ENCODE data around the gene SLC47A1.

SLC47A1 gene

GRCh38 chr17:19561697-19562318, 28.2 kb downstream of the SLC47A1 start:
- Histone ChIP-seq H3K4me3 (ENCODE audit: low read depth, low read length) (no peak overlapping the region), H3K18ac (ENCODE audit: low read length) (no peak overlapping the region), H3K36me3 (ENCODE audit: control insufficient read depth in 1 of 2, insufficient read depth in 2 of 2, low read length in 2 of 2) (no peaks in the 10 kb centered on the region), H3K79me1 (ENCODE audit: low read length) (no peaks in the 10 kb centered on the region), H2AK5ac (ENCODE audit: low read length) (no peak overlapping the region), H2BK12ac (ENCODE audit: low read length) (no peak overlapping the region), H4K8ac (ENCODE audit: low read depth, low read length) (no peak overlapping the region), H2BK120ac (ENCODE audit: insufficient read depth, low read length, poor library complexity) (no peak overlapping the region), H3K9ac (ENCODE audit: low read length) (no peak overlapping the region), H3K14ac (ENCODE audit: low read length) (no peak overlapping the region), H3K23ac (ENCODE audit: low read length) (no peak overlapping the region), H2AFZ (ENCODE audit: insufficient read depth, low read length, poor library complexity) (no peak overlapping the region), H3K4me1 (ENCODE audit: control insufficient read depth in 1 of 2, insufficient read depth in 2 of 2, low read length in 2 of 2) (no peaks in the 10 kb centered on the region), H3K4ac (ENCODE audit: low read depth, low read length) (no peak overlapping the region), H3K27ac (ENCODE audit: low read depth, low read length) (no peak overlapping the region), H4K12ac (ENCODE audit: low read depth, low read length) (no peak overlapping the region), H3K27me3 (ENCODE audit: insufficient read depth, low read length) (peaks cover 3% of the 10 kb centered on the region), H3K79me2 (ENCODE audit: control insufficient read depth, insufficient read depth, low read length, poor library complexity) (no peaks in the 10 kb centered on the region), H3K4me2 (ENCODE audit: low read length) (no peak overlapping the region), H2BK5ac (ENCODE audit: low read depth, low read length, poor library complexity) (no peak overlapping the region), H3K9me3 (ENCODE audit: insufficient read depth, low read depth, low read length) (no peaks in the 10 kb centered on the region), H4K91ac (ENCODE audit: low read depth, low read length) (no peak overlapping the region)
- no CpG with 5 or more reads among the region's 9 CpGs for WGBS (ENCODE audit: extremely low coverage, insufficient coverage, insufficient read length)
- no peak for DNase-seq

- Histone ChIP-seq H2AK5ac (ENCODE audit: low read length) (no peak overlapping the region), H2AFZ (ENCODE audit: insufficient read depth, low read length, poor library complexity) (no peak overlapping the region), H3K9me3 (ENCODE audit: insufficient read depth, low read depth, low read length) (no peaks in the 10 kb centered on the region), H2BK12ac (ENCODE audit: low read length) (no peak overlapping the region), H3K4me1 (ENCODE audit: control insufficient read depth in 1 of 2, insufficient read depth in 2 of 2, low read length in 2 of 2) (no peaks in the 10 kb centered on the region), H3K36me3 (ENCODE audit: control insufficient read depth in 1 of 2, insufficient read depth in 2 of 2, low read length in 2 of 2) (no peaks in the 10 kb centered on the region), H3K79me1 (ENCODE audit: low read length) (no peaks in the 10 kb centered on the region), H3K9ac (ENCODE audit: low read length) (no peak overlapping the region), H4K91ac (ENCODE audit: low read depth, low read length) (no peak overlapping the region), H3K4ac (ENCODE audit: low read depth, low read length) (no peak overlapping the region), H3K23ac (ENCODE audit: low read length) (no peak overlapping the region), H3K14ac (ENCODE audit: low read length) (no peak overlapping the region), H3K18ac (ENCODE audit: low read length) (no peak overlapping the region), H3K79me2 (ENCODE audit: control insufficient read depth, insufficient read depth, low read length, poor library complexity) (no peaks in the 10 kb centered on the region), H2BK5ac (ENCODE audit: low read depth, low read length, poor library complexity) (no peak overlapping the region), H4K8ac (ENCODE audit: low read depth, low read length) (no peak overlapping the region), H2BK120ac (ENCODE audit: insufficient read depth, low read length, poor library complexity) (no peak overlapping the region), H3K27me3 (ENCODE audit: insufficient read depth, low read length) (no peaks in the 10 kb centered on the region), H4K12ac (ENCODE audit: low read depth, low read length) (no peak overlapping the region), H3K4me2 (ENCODE audit: low read length) (no peak overlapping the region), H3K27ac (ENCODE audit: low read depth, low read length) (no peak overlapping the region), H3K4me3 (ENCODE audit: low read depth, low read length) (no peak overlapping the region)
- WGBS (ENCODE audit: extremely low coverage, insufficient coverage, insufficient read length) = no CpG with 5 or more reads among the region's 15 CpGs
- DNase-seq = no peak
These were observed 32.3 kb downstream of the SLC47A1 start for GRCh38 chr17:19565817-19566575.

- no peak overlapping the region for H2AK5ac ChIP-seq (ENCODE audit: low read length)
- H3K23ac ChIP-seq (ENCODE audit: low read length) = no peak overlapping the region
- no peak overlapping the region for H3K27ac ChIP-seq (ENCODE audit: low read depth, low read length)
- H3K4me2 ChIP-seq (ENCODE audit: low read length) = no peak overlapping the region
- H3K27me3 ChIP-seq (ENCODE audit: insufficient read depth, low read length) = no peaks in the 10 kb centered on the region
- H3K14ac ChIP-seq (ENCODE audit: low read length) = no peak overlapping the region
- H3K4ac ChIP-seq (ENCODE audit: low read depth, low read length) = no peak overlapping the region
- H2BK120ac ChIP-seq (ENCODE audit: insufficient read depth, low read length, poor library complexity) = no peak overlapping the region
- H2AFZ ChIP-seq (ENCODE audit: insufficient read depth, low read length, poor library complexity) = no peak overlapping the region
- H3K9me3 ChIP-seq (ENCODE audit: insufficient read depth, low read depth, low read length) = no peaks in the 10 kb centered on the region
- H3K79me1 ChIP-seq (ENCODE audit: low read length) = no peaks in the 10 kb centered on the region
- no peaks in the 10 kb centered on the region for H3K4me1 ChIP-seq (ENCODE audit: control insufficient read depth in 1 of 2, insufficient read depth in 2 of 2, low read length in 2 of 2)
- no peak overlapping the region for H4K12ac ChIP-seq (ENCODE audit: low read depth, low read length)
- H4K8ac ChIP-seq (ENCODE audit: low read depth, low read length) = no peak overlapping the region
- no peak overlapping the region for H3K18ac ChIP-seq (ENCODE audit: low read length)
- no peaks in the 10 kb centered on the region for H3K79me2 ChIP-seq (ENCODE audit: control insufficient read depth, insufficient read depth, low read length, poor library complexity)
- H2BK5ac ChIP-seq (ENCODE audit: low read depth, low read length, poor library complexity) = no peak overlapping the region
- H3K4me3 ChIP-seq (ENCODE audit: low read depth, low read length) = no peak overlapping the region
- no peak overlapping the region for H4K91ac ChIP-seq (ENCODE audit: low read depth, low read length)
- WGBS (ENCODE audit: extremely low coverage, insufficient coverage, insufficient read length) = no CpG with 5 or more reads among the region's 23 CpGs
- DNase-seq = no peak
- H3K36me3 ChIP-seq (ENCODE audit: control insufficient read depth in 1 of 2, insufficient read depth in 2 of 2, low read length in 2 of 2) = no peaks in the 10 kb centered on the region
- no peak overlapping the region for H2BK12ac ChIP-seq (ENCODE audit: low read length)
- no peak overlapping the region for H3K9ac ChIP-seq (ENCODE audit: low read length)
These were observed 33.8 kb downstream of the SLC47A1 start for GRCh38 chr17:19567216-19568015.

- Histone ChIP-seq H3K18ac (ENCODE audit: low read length) (no peak overlapping the region), H3K14ac (ENCODE audit: low read length) (no peak overlapping the region), H2BK12ac (ENCODE audit: low read length) (no peak overlapping the region), H3K4me2 (ENCODE audit: low read length) (no peak overlapping the region), H2BK5ac (ENCODE audit: low read depth, low read length, poor library complexity) (no peak overlapping the region), H3K9ac (ENCODE audit: low read length) (no peak overlapping the region), H3K79me1 (ENCODE audit: low read length) (no peaks in the 10 kb centered on the region), H4K8ac (ENCODE audit: low read depth, low read length) (no peak overlapping the region), H3K27ac (ENCODE audit: low read depth, low read length) (no peak overlapping the region), H3K79me2 (ENCODE audit: control insufficient read depth, insufficient read depth, low read length, poor library complexity) (no peaks in the 10 kb centered on the region), H2AFZ (ENCODE audit: insufficient read depth, low read length, poor library complexity) (no peak overlapping the region), H2BK120ac (ENCODE audit: insufficient read depth, low read length, poor library complexity) (no peak overlapping the region), H3K23ac (ENCODE audit: low read length) (no peak overlapping the region), H3K4me3 (ENCODE audit: low read depth, low read length) (no peak overlapping the region), H4K12ac (ENCODE audit: low read depth, low read length) (no peak overlapping the region), H2AK5ac (ENCODE audit: low read length) (no peak overlapping the region), H4K91ac (ENCODE audit: low read depth, low read length) (no peak overlapping the region), H3K27me3 (ENCODE audit: insufficient read depth, low read length) (no peaks in the 10 kb centered on the region), H3K9me3 (ENCODE audit: insufficient read depth, low read depth, low read length) (no peaks in the 10 kb centered on the region), H3K4ac (ENCODE audit: low read depth, low read length) (no peak overlapping the region), H3K36me3 (ENCODE audit: control insufficient read depth in 1 of 2, insufficient read depth in 2 of 2, low read length in 2 of 2) (no peaks in the 10 kb centered on the region), H3K4me1 (ENCODE audit: control insufficient read depth in 1 of 2, insufficient read depth in 2 of 2, low read length in 2 of 2) (no peaks in the 10 kb centered on the region)
- no CpG with 5 or more reads among the region's 1 CpG for WGBS (ENCODE audit: extremely low coverage, insufficient coverage, insufficient read length)
- no peak for DNase-seq
These were observed 34.3 kb downstream of the SLC47A1 start for GRCh38 chr17:19568016-19568350.
